ENCODE measurements around the gene TMEM145. TPM values are rescaled to one million over a fixed set of nuclear protein-coding genes. Genes with fewer than 3 reads are reported as not detected.

TMEM145 gene
- total RNA-seq, 4 donors from 2014 or later: 0.20 TPM; not detected in 3

DNA sequence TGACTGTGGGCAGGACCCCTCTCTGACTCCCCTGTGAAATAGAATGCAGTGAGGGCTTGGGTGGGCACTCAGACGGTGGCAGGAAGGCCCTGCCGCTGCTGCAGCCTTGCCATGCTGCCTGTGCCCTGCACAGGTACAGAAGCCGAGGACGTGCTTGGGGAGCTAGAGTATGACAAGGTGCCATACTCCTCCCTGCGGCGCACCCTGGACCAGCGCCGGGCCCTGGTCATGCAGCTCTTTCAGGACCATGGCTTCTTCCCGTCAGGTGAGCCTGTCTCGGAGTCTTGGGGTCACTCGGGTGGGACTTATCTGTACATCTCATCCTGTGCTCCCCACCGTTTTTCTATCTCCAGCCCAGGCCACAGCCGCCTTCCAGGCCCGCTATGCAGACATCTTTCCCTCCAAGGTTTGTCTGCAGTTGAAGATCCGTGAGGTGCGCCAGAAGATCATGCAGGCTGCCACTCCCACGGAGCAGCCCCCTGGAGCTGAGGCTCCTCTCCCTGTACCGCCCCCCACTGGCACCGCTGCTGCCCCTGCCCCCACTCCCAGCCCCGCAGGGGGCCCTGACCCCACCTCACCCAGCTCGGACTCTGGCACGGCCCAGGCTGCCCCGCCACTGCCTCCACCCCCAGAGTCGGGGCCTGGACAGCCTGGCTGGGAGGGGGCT, 18.5 kb upstream of the TMEM145 start:
- WGBS, 2 donors: 73 to 84% methylated on average over 12 to 24 of the region's 24 CpGs
- TF ChIP-seq EP300 (IDR thresholded peaks at IDR 0.05) (no peak), POLR2A (IDR thresholded peaks at IDR 0.05) (no peak)
- TF ChIP-seq, protein P1, sequence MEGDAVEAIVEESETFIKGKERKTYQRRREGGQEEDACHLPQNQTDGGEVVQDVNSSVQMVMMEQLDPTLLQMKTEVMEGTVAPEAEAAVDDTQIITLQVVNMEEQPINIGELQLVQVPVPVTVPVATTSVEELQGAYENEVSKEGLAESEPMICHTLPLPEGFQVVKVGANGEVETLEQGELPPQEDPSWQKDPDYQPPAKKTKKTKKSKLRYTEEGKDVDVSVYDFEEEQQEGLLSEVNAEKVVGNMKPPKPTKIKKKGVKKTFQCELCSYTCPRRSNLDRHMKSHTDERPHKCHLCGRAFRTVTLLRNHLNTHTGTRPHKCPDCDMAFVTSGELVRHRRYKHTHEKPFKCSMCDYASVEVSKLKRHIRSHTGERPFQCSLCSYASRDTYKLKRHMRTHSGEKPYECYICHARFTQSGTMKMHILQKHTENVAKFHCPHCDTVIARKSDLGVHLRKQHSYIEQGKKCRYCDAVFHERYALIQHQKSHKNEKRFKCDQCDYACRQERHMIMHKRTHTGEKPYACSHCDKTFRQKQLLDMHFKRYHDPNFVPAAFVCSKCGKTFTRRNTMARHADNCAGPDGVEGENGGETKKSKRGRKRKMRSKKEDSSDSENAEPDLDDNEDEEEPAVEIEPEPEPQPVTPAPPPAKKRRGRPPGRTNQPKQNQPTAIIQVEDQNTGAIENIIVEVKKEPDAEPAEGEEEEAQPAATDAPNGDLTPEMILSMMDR (IDR thresholded peaks at IDR 0.05): no peak
- Histone ChIP-seq H3K36me3 (peaks cover 0 to 63% (median 24%) of the 10 kb centered on the region in 3 donors), H3K4me1 (no peaks in the 10 kb centered on the region), H3K27ac (no peak overlapping the region), H3K27me3 (no peaks in the 10 kb centered on the region), H3K9me3 (no peaks in the 10 kb centered on the region), H3K4me3 (no peak overlapping the region)
- DNase-seq (ENCODE audit: low spot score in 2 of 2): no peak

DNA sequence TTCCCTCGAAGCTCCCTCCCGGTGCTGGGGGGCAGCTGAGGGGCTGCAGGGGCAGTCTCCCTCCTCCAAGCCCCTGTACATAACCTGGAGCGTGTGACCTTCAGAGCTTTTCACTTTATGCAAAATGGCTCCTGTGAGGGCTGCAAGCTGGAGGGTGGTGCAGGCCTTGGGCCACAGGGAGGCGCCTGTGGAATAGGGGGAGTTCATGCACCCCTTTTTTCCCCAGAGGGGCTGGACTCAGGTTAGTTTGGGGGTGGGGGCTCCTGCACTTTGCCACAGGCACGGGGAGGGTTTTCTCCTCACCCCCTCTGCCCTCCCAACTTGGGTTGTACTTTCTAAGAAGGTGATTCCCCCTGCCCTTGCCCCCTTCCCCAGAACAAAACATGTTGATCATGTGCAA, 17.8 kb upstream of the TMEM145 start:
- TF ChIP-seq EP300 (IDR thresholded peaks at IDR 0.05) (no peak), POLR2A (IDR thresholded peaks at IDR 0.05) (no peak)
- TF ChIP-seq, protein P1 (IDR thresholded peaks at IDR 0.05): no peak
- Histone ChIP-seq H3K27ac (no peak overlapping the region), H3K27me3 (no peaks in the 10 kb centered on the region), H3K36me3 (peaks cover 0 to 56% (median 19%) of the 10 kb centered on the region in 3 donors), H3K4me3 (no peak overlapping the region), H3K4me1 (no peaks in the 10 kb centered on the region), H3K9me3 (no peaks in the 10 kb centered on the region)
- no peak for DNase-seq (ENCODE audit: low spot score in 2 of 2)
- 64% methylated on average over 5 of the region's 5 CpGs for WGBS, 2 donors

DNA sequence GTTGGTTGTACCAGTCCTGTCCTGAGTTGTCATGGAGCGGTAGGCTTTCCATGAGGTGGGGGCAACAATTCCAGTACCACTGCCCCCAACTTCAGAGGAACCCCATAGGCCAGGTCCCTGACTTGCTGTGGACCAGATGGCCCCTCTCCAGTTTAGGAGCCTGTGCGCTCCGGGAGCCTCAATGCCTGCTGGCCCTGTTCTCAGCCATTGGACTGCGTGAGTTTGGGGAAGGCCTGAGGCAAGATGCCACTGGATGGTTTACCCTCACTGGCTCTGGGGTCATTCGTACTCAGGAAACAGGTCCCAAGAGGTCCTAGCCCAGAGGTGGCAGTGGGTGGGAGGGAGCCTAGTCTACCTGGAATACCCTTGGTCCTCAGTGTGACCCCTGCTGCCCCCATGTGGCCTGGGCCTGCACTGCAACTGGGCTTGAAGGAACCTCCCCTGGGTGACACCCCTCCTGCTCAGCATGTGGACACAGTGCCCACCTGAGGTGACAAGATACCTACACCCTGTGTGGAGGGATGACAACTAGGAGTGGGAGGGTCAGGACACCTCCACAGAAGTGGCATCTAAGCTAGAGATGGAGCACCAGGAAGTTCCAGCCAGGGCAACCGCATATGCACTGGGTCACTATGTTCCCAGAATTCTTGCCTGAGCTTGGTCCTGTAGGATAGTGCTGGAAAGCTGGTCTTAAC, 17.1 kb upstream of the TMEM145 start:
- DNase-seq (ENCODE audit: low spot score in 2 of 2): peak; percentile 84 to 95
- WGBS, 2 donors: 75 to 78% methylated on average over 5 to 6 of the region's 6 CpGs
- Histone ChIP-seq H3K27me3 (no peaks in the 10 kb centered on the region), H3K4me1 (no peaks in the 10 kb centered on the region), H3K9me3 (no peaks in the 10 kb centered on the region), H3K27ac (peak overlapping the region in 2 of 4 donors; percentile 2 to 10), H3K4me3 (no peak overlapping the region), H3K36me3 (peaks cover 0 to 50% (median 14%) of the 10 kb centered on the region in 3 donors)
- TF ChIP-seq, protein P1 (IDR thresholded peaks at IDR 0.05): peak; percentile 94 to 97 (median 95)
- TF ChIP-seq EP300 (IDR thresholded peaks at IDR 0.05) (peak in 1 of 2 donors; percentile 57), POLR2A (IDR thresholded peaks at IDR 0.05) (no peak)

DNA sequence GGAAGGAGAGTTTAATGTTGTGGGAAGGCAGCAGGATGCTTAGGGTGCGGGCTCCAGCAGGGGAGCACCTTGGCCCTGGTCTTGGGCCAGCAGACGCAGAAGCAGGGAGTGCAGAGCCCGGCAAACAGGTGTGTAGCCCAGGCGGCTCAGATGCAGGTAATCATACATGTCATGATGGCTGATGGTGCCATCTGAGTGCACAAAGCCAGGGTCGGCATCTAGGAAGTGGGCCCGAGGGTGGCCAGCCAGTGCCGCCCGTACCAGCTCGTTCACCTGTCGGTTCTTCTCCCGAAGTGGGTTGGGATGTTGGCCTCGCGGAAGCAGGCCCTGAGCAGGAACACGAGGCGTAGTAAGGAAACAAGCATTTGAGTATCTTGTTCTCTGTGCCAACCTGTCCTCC, 16.1 kb upstream of the TMEM145 start:
- H3K4me1 ChIP-seq: peaks cover 0 to 8% (median 4%) of the 10 kb centered on the region in 4 donors
- WGBS, 2 donors: 90 to 93% methylated on average over 15 of the region's 15 CpGs
- no peaks in the 10 kb centered on the region for H3K27me3 ChIP-seq
- DNase-seq (ENCODE audit: low spot score in 2 of 2): no peak
- no peaks in the 10 kb centered on the region for H3K9me3 ChIP-seq
- no peak overlapping the region for H3K4me3 ChIP-seq
- peaks cover 0 to 39% (median 7%) of the 10 kb centered on the region in 3 donors for H3K36me3 ChIP-seq
- TF ChIP-seq POLR2A (IDR thresholded peaks at IDR 0.05) (no peak), EP300 (IDR thresholded peaks at IDR 0.05) (no peak)
- TF ChIP-seq, protein P1 (IDR thresholded peaks at IDR 0.05): no peak
- H3K27ac ChIP-seq: no peak overlapping the region

DNA sequence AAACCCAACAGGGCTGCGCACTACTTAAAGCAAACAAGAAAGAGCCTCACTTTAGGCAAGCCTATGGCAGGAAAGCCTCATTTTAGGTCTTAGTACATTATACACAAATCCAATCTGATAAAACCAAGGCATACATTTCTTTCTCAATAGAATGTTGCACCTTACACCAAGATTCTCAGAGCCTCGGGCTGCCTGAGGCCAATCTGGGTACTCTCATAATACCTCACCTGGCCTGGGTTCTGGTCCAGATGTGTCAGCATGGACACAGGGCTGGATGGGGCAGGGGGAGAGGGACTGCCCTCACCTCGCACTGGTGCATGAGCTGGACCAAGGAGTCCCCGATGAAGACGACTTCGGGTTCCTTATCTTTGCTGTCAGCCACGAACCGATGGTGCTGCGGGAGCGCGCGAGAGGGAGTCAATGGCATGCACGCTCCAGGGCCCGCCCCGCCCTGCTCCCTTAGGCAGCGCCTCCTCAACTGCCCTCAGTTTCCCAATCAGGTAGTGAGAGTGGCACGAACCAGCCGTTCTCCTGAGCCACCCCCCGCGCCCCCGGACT, 11.4 kb upstream of the TMEM145 start, which contains the start of gene PRR19:
Gene PRR19 (plus strand): TSS at position 487 of the 558 bp plus-strand sequence. CDS start 7,453 bp downstream, outside the sequence.
- Histone ChIP-seq H3K4me1 (peaks cover 0 to 25% (median 4%) of the 10 kb centered on the region in 4 donors), H3K9me3 (no peaks in the 10 kb centered on the region), H3K27me3 (no peaks in the 10 kb centered on the region), H3K27ac (peak within 1 kb of the TSS in 3 of 4 donors; percentile 26 to 79 (median 44)), H3K4me3 (peak within 1 kb of the TSS; percentile 29 to 72 (median 62)), H3K36me3 (peaks cover 0 to 4% (median 0%) of the 10 kb centered on the region in 3 donors)
- 7 to 10% methylated on average over 11 to 20 of the region's 21 CpGs for WGBS, 2 donors
- no peak for DNase-seq (ENCODE audit: low spot score in 2 of 2)
- no peak for TF ChIP-seq EP300 (IDR thresholded peaks at IDR 0.05)
- TF ChIP-seq, protein P1 (IDR thresholded peaks at IDR 0.05): no peak
- TF ChIP-seq POLR2A (IDR thresholded peaks at IDR 0.05): no peak
